PC-3 (cell line): ENCODE measurements around the gene ZNF221.

Source experiments
- CTCF ChIP-seq: fragments of 300-600 bp; sonication (generic); conservative IDR thresholded peaks from 2 replicates; pipeline ENCODE4 v1.5.1; 2017; ENCODE audit warnings: antibody characterized with exemption, low read depth, mild to moderate bottlenecking, low read length
- EZH2 ChIP-seq: fragments of 300-600 bp; sonication (generic); IDR thresholded peaks from one replicate; pipeline ENCODE4 v1.6.1; 2017; ENCODE audit warnings: antibody characterized with exemption, mild to moderate bottlenecking, low read length; ENCODE audit not compliant: unreplicated experiment
- EZH2phosphoT487 ChIP-seq: fragments of 300-600 bp; sonication (generic); IDR thresholded peaks from 2 replicates; pipeline ENCODE4 v1.6.1; 2018; ENCODE audit warnings: mild to moderate bottlenecking, antibody characterized with exemption, low read length, borderline replicate concordance

- TF ChIP-seq CTCF (no peak), EZH2 (no peak), EZH2phosphoT487 (no peak)
Observed at GRCh38 chr19:43923875-43924274, 27.2 kb upstream of the ZNF221 start.
